GM19239 (cell line): ENCODE results near the gene PRLR.

Source experiments
- DNase-seq: peaks from one replicate; pipeline ENCODE4 v3.0.0; 2011; ENCODE audit warnings: low spot score; ENCODE audit not compliant: insufficient read length
- FAIRE-seq: peaks from 2 replicates; lab custom pipeline; 2011; peaks lifted over from hg19 to GRCh38; lab: Jason Lieb, UNC

Gene PRLR

DNA sequence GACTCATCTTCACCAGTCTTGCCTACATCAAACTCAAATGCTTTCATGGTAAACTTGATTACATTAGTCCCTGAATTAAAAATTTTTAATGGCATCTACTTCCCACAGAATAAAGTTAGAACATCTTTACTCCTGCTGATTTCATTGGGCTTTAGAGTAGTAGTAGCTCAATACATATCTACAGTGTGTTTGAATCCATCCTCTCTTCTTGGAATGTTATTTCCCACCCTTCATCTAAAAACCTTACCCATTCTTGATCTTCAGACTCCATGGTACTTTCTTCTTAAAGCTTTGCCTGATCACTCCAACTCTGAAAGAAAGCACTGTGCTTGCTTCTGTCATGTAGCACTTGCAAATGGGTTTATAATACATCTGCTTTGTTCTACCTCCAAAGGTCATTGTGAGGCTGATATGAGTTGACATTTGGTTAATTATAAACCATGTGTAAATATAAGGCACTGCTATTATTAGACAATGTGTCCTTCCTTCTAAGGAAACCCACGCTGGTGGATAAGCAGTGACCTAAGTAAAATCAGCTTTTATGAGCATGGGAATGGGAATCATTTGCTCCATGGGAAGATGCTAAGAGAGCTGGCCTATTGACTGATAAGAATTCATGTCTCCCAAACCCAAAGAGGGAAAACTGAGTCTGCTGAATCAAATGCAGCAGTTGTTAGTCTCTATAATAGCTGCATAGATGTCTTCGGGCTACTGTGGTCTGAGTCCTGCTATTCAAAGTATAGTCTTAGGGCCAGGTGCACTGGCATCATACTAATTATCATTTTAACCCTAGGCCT, 7.5 kb upstream of the PRLR start:
- DNase-seq (no peak), FAIRE-seq (peak; percentile 82)

DNA sequence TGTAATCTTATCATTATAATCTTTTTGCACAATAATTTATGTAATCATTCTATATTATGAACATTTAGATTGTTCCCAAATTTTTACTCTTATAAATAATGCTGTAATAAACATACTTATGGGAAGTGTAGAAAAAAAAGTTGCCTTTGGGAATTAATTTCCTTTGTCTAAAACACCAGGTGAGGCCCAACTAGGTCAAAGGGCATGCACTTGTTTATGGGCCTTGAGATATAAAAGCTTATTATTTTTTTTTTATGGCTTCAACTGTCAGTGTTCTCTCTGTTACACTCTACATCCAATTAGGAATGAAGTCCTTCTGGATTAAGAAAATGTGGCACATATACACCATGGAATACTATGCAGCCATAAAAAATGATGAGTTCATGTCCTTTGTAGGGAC, 6.5 kb upstream of the PRLR start:
- no peak for FAIRE-seq
- no peak for DNase-seq

DNA sequence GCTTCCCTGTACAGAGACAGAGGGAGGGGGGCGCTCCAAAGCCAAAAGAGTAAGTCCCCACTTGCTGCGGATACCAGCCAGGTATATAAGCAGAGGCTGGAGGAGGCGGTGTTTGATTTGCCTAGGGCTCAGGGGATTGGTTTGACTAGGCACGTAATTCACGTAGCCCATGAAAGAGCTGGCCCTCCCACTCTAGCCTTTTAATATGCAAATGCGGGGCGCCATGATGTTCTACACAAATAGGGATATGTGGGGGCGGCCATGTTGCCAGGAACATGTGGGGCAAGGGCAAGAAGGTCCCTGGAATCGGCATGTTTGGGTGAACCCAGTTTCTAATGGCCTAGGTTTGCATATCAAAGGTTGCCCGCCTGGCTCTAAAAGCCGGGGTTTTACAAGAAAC, 3.3 kb upstream of the PRLR start:
- no peak for DNase-seq
- no peak for FAIRE-seq

DNA sequence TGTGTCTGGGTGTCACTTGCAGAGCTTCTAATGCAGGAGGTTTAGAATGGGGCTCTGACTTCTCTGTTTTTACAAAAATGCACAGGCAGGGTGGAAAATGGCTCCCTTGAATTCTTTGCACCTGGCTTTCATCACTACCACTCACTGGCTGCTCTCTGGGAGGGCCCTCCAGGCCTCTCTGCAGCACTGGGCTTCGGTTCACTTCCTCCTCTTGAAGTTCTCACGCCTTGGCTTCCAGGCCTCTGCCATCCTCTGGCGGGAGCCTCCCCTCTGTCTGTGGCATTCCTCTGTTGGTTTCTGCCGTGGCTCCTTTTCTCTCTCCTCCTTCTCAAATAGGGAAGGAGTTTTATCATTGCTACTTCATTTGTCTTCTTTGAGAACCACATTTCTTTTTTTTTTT, 2.8 kb upstream of the PRLR start:
- DNase-seq (no peak), FAIRE-seq (no peak)

DNA sequence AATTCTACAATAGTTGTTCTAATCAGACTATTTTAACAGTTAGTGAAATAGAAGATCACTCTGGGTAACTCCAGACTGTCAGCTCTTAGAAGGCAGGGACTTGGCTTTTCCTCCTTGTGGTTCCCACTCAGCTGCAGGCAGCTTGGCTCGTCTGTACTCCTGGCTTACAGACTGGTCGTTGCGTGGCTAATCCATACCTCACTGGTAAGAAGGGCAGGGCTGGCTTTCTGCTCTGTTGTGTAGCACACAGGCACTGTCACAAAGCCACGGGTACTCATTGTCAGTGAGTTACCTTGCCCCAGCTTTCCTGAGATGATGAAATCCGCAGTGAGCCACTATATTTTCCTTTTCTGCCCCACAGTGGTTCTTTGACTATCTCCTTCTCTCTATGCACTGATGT, 1.8 kb upstream of the PRLR start:
- no peak for DNase-seq
- no peak for FAIRE-seq

DNA sequence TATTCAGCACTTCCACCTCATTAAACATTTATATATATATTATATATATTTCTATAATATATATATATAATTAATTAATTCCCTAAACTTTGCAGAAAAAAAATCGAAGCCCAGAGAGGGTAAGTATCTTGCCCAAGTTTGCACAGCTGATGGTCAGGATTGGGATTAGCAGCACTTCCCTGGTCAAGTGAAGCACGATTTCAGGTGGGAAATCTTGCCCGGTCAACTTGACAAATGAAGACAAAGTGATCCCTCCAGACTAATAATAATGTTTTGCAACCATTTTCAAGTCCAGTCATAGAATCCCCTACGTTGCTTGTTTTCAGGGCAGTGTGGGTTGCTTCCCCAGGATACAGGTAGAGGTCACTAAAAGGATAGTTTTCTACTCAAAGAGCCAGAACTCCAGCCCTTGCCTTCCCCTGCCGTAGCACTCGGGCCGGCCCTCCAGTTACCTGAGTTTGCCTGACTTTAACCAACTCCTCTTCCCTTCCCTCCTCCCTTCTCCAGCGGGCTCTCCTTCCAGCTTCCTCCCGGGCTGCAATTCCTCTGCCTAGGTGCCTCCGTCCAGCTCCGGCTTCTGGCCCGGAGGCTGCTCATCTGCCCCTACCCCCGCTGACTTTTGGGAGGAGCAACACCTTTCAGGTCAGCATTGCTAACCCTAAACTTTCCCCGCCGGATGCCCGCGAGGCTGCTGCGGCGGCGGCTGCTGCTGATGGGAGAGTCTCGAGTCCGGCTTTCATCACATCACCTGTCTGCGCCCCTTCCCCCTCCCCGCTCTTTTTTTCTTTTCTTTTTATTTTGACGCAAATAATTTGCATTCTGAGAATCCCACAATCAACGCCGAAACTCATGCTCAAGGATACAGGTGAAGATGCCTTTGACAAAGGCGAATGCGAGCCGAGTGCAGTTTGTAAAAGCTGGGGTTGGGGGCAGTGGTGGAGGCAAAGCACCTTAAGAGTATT, 930 bp downstream of the PRLR start:
- FAIRE-seq (peak; percentile 89), DNase-seq (peak; percentile 28)

DNA sequence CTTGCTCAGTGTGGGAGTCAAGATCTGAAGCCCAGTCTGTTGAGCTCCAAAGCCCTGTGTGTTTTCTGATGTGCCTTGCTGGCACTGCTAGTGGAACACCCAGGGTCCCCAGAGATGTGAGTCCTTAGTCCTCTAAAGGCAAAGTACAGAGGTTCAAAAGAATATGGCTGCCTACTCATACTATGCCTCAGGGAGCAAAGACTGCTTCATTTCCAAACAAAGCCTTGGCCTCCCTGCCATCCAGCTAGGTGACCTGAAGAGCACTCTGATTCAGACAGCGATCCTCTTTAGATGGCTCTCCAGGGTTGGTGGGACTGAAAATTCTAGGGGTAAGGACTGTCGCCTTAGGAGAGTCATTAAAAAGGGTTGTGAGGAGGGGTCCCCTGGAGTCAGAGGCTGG, 2.0 kb downstream of the PRLR start:
- DNase-seq, result no peak
- no peak for FAIRE-seq

DNA sequence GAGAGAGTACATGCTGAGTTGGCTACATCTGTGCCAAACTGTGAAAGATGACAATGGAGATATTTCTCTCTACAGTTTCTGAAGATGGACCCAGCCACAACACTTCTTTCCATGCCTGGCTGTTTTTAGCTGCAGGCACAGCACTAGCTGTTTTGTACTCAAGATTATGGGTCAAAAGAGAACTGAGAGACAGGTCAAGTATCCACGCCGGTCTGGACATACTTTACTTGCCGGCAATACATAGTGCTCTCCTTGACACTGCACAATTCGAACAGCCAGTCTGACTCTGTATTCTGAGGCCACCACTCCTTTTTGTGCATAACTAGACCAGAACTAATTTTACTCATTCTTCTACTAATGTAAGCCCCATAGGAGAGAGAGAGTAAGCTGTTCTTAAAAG, 2.6 kb downstream of the PRLR start:
- FAIRE-seq (no peak), DNase-seq (no peak)

DNA sequence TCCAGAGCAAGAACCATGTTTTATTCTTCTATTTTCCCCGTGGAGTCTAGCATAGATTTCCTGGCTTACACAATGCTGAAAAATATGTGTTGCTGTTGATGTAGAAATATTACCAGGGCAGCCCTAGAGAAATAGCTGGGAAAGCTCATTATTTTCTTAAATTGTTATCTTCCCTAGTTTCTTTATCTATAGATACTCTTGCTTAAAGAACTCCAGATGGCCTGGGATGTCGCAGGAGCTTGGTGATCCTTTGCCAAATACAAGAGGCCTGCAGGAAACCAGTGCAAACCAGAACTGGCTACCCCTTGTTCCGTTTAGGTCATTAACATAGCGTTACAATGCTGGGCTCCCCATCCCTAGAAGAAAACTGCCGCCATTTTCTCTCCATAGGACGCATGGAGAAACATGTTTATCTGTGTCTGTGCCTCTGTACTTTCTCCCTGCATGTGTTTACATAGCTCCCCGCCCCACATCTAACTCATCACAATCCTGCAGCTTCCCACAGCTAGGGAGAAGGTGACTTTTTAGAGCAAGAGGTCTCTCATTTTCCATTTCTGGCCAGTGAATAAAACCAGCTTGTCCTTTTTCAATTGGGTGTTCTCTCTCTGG, 6.4 kb downstream of the PRLR start:
- FAIRE-seq (no peak), DNase-seq (no peak)

DNA sequence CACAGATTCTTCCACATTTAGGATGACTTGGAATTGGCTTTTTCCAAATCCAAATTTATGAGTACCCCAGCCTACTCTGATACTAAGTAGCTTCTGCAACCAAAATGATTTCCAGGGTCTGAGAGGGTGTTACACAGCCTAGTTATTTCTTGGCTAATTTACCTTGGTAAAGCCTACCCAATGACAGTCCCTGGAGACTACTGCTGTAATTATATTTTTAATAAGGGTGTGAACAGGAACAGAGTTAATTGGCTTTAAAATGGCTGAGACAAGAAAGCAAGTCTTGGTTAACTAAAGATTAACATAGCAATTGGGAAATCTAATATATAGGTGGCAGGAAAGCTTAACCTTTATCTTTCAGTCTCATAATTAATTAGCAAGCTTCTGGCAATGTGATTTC, 9.3 kb downstream of the PRLR start:
- no peak for FAIRE-seq
- DNase-seq, result no peak

DNA sequence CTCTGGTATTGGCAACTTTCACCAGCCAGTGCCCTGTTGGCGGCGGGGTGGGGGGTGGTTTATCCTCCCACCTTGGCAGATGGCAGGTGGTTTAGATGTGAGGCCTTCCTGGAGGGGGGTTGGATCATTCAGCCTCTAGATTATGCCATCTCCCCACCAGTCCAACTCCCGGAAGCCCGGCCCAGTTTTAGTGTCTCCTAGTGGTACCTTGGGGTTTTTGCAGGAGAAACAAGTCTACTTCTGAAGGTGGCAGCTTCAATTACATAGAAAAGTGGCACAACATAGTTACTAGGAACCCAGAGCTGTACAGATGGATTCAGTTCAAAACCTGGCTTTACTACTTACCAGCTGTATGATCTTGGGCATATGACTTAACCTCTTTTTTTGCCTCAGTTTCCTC, 11.3 kb downstream of the PRLR start:
- DNase-seq, result no peak
- FAIRE-seq, result no peak

DNA sequence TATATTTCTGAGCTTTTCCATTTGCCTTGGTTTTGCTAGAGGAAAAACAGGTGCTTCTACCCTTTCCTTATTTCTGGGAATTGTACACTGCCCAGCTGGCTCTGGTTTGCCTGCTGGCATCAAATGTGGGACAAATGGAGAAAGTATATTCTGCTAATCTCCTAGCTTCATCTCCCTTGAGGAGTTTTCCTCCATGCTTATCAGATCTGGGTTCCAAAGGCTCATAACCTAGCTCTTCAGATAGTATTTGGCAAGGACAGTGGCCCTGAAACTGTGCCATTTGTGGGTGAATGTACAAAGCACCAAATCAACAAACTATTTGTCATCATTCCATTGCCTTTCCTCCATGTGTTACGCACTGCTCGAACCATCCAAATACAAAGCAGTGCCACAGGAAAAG, 16.2 kb downstream of the PRLR start:
- DNase-seq (no peak), FAIRE-seq (no peak)

DNA sequence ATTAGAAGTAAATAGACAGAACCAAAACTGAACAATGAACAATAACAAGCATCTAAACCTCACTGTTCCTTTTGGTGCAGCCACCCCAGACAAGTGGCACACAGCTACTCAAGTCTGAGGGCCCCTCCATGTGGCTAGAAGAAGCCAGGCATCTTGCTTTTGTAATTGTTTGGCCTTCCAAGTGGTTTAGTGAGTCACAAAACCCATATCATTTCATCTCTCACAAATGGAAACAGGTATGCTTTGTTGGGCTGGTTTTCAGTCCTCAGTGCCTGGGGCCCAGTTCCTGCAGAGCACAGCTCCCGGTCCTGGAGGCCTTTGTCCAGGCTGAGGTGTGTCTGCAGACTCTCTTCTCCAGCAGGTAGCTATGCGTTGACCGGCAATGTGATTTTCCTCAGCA, 16.7 kb downstream of the PRLR start:
- FAIRE-seq, result no peak
- no peak for DNase-seq

DNA sequence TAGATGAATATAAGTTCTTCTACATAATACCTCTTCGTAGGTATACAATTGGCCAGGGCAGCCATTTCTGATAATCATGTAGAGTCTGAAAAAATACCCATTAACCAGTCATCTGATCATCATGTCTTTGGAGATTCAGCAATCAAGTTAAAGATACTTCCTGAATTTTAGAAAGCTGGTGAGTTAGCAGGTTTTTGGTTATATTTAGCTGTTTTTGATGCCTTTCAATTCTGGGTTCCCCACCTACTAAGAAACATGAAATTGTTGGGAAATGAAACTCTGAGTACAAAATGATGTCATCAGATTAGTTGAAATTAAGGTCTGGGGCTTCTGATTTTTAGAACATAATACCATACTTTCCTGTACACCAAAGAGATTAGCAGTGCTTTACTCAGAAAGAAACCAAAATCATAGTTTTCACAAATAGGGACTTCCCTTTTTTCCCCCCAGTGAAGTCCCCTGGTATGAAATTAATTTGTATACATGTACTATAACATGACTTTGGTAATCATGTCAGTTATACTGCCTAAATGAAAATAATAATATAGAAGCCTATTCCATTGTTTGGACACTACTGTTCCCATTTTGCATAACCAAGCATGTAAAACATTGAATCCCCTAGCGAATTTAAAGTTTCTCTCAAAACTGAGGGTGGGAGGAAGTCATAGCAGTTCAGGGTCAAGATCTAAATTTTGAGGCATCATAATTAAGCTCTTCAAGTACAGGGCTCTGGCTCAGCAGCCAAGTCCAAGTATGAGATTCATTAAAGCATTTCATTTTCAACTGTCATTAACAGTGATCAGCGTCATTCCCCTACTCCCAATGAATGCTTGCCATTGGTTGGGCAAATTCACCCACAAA, 17.9 kb downstream of the PRLR start:
- FAIRE-seq (peak; percentile 63), DNase-seq (no peak)

DNA sequence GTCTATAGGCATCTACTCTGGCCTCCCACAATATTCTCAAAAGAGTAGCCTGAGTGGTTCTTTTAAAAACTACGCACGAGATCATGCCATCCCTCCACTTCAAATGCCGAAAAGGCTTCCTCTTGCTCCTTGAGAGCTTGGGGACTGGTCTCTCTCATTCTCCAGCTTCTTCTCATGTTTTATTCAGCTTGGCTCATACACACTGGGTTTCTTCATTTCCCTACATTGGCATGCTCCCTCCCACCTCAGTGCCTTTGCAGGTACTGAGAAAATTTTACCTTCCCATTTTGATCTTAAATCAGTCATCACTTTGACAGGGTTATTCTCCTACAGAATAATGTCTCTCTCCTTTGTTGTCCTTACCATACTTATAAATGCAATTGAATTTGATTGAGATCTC, 20.4 kb downstream of the PRLR start:
- DNase-seq (no peak), FAIRE-seq (no peak)

DNA sequence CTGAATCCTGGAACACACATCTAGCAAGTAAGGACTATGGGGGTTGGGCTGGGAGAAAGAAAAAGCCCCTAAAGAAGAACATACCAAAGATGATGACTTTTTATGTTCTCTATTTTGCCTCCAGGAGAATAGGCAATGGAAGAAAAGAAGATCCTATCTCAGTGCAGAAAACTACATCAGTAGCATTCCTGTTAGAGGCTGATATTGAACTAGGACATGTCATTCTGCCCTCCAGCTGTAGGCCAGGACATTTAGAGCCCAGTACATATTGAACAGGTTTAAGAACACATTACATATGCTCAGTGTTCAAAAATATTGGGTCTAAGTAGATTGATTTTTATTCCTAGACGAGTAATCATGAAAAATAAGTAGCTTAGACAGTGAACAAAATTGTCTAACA, 24.7 kb downstream of the PRLR start:
- no peak for FAIRE-seq
- no peak for DNase-seq

DNA sequence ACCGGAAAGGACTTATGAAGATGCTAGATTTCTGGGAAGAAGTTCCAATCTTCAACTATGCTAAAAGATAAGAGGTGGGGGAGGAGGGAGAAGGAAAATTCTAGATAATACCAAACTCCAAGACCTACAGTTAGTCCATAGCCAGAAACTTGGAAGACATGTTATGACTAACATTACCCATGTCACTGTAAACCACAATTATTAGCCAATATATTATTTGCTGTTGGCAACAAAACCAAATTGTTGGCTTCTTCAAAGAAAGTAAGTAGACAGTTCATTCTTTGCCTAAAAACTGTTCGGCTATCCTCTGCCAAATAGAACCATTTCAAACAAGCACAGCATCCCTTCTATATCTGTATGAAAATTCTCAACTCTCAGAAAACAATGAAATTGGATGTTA, 25.1 kb downstream of the PRLR start:
- no peak for FAIRE-seq

DNA sequence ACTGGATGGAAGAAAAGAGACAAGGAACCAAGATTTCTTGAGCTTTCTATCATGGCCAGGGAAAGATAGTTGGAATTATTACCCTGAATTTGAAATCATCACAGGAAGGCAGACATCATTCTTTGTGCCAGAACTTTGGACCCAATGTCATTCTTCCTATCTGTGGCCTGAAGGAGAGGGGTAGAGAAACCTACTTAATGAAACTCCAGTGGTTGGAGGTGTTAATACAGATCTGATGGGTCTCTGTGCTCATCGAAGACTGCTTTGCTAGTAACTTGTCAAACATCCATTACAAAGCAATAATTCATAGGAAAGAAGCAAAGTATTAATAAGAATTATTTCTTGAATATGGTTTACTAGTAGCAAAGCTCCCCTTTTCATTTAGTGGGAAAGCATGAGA, 26.9 kb downstream of the PRLR start:
- FAIRE-seq, result no peak

More for the DNA sequence above, 25.1 kb downstream of the PRLR start:
- no peak for DNase-seq

DNA sequence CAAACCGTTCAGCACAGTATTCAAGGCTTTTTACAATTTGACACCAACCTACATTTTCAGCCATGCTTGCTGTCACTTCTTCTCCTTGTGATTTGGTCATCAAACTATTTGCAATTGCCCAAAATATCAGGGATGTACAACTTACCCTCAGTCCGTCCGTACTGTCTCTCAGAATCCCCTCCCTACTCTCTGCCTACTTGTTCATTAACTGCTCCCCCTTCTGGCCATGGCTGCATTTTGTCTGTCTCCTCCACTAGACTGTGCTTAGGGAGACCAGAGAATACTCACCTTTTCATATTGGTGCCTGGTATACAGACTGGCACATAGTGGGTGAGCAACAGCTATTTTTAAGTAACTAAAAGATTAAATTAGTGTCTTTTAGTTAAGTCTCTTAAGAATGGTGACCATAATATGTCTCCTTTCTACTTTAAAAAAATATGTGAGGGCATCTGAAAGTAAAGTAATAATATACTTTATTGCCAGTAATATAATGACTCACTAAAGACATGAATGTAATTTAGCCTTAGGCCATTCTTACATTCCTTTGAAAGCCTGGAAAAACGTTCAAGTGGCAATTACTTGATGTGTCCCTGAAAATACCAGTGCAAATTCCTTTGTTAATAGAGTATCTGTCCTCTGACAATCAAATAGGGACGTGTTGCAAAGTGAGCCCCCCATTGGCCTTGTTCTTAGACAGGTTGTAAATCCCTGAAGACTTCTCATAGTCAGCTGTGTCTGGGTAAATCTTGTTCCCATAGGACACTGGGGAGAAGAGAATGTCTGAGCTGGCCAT, 27.8 kb downstream of the PRLR start:
- DNase-seq (peak; percentile 21), FAIRE-seq (peak; percentile 72)

More for the DNA sequence above, 26.9 kb downstream of the PRLR start:
- DNase-seq, result no peak
